Measurements from ENCODE around the gene BTBD16. TPM values are rescaled to one million over a fixed set of nuclear protein-coding genes. Genes with fewer than 3 reads are reported as not detected.
A peak's percentile ranks its signal among the peaks of the same experiment; 100 is the strongest.

The BTBD16 gene
- total and polyA plus RNA-seq, 2 donors (not counting 1 experiment from before 2014, with no cell fraction given), result not detected

DNA sequence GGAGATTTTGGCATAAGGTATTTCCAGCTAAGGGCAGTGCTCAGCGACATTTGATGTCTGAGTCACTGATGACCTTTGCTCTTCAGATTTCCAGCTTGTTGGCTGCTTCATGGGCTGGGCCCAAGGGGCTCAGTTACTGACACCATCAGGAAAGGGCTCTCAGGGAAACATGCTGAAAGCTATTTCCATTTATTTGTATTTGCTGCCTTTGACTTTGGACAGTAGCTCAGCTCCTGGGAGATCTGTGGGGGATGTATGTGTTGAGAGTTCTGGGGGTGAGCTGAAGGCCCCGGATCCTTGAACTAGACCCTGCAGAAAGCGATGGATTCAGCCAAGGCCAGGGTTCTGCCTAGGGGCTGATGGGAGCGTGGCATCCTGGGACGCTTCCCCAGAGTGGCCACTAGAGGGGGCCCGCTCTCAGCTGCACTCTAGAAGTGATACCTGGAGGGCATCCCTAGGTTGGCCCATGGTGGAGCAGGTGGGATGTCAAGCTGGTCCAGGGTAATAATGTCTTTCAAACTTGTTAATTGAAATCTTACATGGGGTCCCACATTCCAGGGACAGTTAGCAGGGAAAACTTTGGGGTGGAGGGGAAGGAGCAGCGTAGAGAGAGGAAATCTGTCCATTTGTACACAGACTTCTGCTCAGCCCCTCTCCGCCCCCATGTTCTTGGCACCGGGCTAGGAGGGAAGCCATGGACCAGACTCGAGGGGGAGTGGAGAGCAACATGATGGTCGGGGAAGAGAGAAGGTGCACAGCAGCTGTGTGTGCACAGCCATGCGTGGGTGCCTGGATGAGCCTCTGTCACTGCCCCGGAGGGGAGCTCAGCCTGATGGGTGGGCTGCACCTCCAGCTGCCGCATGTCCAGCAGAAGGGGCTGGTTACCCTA, 3.0 kb upstream of the BTBD16 start:
- Histone ChIP-seq H3K9ac (ENCODE audit: low read length) (no peak overlapping the region), H3K9me3 (ENCODE audit: control extremely low read depth in 1 of 3, control insufficient read depth in 2 of 3, insufficient read depth in 1 of 3, low read length in 2 of 3) (peaks cover 0 to under 1% (median 0%) of the 10 kb centered on the region in 3 donors), H3K27ac (ENCODE audit: low read length in 2 of 2) (no peak overlapping the region), H2AFZ (ENCODE audit: insufficient read depth, low read depth, low read length, poor library complexity, severe bottlenecking) (no peak overlapping the region), H3K4me1 (ENCODE audit: control insufficient read depth in 2 of 2, insufficient read depth in 2 of 2, low read length in 2 of 2) (no peaks in the 10 kb centered on the region), H3K36me3 (replicated peaks in 1 of 2; ENCODE audit: control extremely low read depth in 1 of 2, control insufficient read depth in 1 of 2, extremely low read depth in 1 of 2, insufficient read depth in 2 of 2, low read length in 1 of 2) (no peaks in the 10 kb centered on the region), H3K27me3 (replicated peaks in 1 of 4; ENCODE audit: control extremely low read depth in 1 of 4, control insufficient read depth in 3 of 4, insufficient read depth in 4 of 4, low read length in 3 of 4) (peaks cover 0 to 9% (median 0%) of the 10 kb centered on the region in 4 experiments), H3K4me3 (ENCODE audit: control extremely low read depth in 1 of 5, extremely low read depth in 1 of 5, insufficient read depth in 1 of 5, low read depth in 2 of 5, low read length in 4 of 5) (no peak overlapping the region), H4K20me1 (ENCODE audit: control insufficient read depth, insufficient read depth, low read length, poor library complexity, severe bottlenecking) (no peaks in the 10 kb centered on the region), H3K4me2 (replicated peaks; ENCODE audit: low read depth, low read length, poor library complexity, severe bottlenecking) (no peak overlapping the region), H3K79me2 (ENCODE audit: control insufficient read depth, insufficient read depth, low read length) (no peaks in the 10 kb centered on the region)
- intact Hi-C loops (cut with micrococcal nuclease), result no loop called here
- peak; percentile 68 for ATAC-seq (ENCODE audit: low read depth)
- POLR2A ChIA-PET, result no interaction called here
- WGBS (ENCODE audit: insufficient coverage), result 60% methylated on average over 14 of the region's 14 CpGs
- H3K27me3 Mint-ChIP-seq, result peaks cover 19% of the 10 kb centered on the region
- CTCF ChIA-PET, result interaction anchor here (1.1 to 2.5 kb wide), 11 partner anchors 9 to 297 kb away, joined by 3 to 19 read pairs (median 4); no protein-coding TSS in a partner anchor
- no peak for TF ChIP-seq EZH2 (IDR thresholded peaks at IDR 0.05; ENCODE audit: borderline replicate concordance, insufficient read depth, low read depth, low read length, poor library complexity, severe bottlenecking)
- TF ChIP-seq, protein P1, sequence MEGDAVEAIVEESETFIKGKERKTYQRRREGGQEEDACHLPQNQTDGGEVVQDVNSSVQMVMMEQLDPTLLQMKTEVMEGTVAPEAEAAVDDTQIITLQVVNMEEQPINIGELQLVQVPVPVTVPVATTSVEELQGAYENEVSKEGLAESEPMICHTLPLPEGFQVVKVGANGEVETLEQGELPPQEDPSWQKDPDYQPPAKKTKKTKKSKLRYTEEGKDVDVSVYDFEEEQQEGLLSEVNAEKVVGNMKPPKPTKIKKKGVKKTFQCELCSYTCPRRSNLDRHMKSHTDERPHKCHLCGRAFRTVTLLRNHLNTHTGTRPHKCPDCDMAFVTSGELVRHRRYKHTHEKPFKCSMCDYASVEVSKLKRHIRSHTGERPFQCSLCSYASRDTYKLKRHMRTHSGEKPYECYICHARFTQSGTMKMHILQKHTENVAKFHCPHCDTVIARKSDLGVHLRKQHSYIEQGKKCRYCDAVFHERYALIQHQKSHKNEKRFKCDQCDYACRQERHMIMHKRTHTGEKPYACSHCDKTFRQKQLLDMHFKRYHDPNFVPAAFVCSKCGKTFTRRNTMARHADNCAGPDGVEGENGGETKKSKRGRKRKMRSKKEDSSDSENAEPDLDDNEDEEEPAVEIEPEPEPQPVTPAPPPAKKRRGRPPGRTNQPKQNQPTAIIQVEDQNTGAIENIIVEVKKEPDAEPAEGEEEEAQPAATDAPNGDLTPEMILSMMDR (IDR thresholded peaks at IDR 0.05), result peak; percentile 91
- DNase-seq, result peak; percentile 39
- no peak overlapping the region for H3K4me3 Mint-ChIP-seq
- no peaks in the 10 kb centered on the region for H3K4me1 Mint-ChIP-seq
- H3K27ac Mint-ChIP-seq, result no peak overlapping the region
- H3K9me3 Mint-ChIP-seq (ENCODE audit: insufficient read depth), result peaks cover 2% of the 10 kb centered on the region

All from B cell (primary cell).